ENCODE data around the gene ZNF511. TPM values are rescaled to one million over a fixed set of nuclear protein-coding genes. Genes with fewer than 3 reads are reported as not detected.

ZNF511 gene
- total and polyA plus RNA-seq, 9 of the 15 experiments (the other 6 are each of a cell fraction or from before 2014, with no cell fraction given): 0.61 to 69.3 (median 40.1) TPM

DNA sequence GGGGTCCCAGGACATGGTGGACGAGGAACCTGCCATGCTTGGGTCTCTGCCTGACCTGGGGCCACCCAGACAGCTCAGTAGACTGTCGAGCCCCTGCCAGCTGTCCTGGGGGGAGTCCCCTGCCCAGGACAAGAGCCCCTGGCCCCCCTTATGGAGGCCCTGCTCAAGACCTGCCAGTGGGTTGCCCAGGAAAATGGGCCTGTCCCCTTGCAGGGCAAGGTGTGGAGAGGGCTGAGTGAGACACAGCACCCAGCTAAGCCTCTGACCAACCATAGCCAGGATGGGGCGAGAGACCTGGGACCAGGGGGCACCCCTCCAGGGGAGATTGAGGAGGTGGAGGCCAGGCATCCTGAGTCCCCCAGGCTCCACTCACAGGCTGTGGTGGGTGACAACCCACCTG is 47.3 kb downstream of the ZNF511 start (continued):
- no peak for TF ChIP-seq COPS2 (conservative IDR thresholded peaks at IDR 0.05)
- TF ChIP-seq PYGO2 (tag; IDR thresholded peaks at IDR 0.05): no peak

DNA sequence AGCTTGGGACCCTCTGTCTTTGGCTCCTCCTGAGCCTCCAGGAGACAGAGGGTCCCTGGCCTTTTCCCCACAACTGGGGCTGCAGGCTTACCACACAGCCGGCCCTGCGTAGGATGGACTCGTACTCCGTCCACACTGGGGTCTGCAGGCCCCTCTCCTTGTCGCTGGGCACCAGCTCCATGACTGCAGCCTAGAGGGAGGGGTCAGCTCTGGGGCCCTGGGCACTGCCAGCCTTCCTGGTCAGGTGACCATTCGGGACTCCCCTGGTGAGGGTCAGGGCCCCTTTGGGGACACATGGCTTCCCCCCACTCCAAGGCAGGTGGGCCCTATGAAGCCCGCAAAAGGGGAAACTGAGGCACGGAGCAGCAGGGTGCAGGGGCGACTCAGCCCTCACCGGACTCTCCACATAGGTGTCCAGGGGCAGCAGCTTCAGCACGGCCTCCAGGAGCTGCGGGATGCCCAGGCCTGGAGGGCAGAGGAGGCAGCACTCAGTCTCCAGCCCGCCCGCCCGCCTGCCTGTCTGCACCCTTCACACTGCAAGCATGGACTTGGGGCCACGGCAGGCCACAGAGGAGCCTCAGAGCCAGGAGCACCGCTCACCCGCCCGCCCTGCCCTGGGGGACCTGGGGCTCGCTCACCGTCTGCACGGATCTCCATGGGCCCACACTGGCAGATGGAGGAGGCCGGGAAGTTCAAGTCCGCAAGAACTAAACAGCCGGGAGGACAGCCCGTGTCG is 48.0 kb downstream of the ZNF511 start:
- H3K4me2 ChIP-seq (ENCODE audit: insufficient read depth, low read length): peak overlapping the region; percentile 74
- peaks cover 15 to 65% of the 10 kb centered on the region in 2 experiments for H3K4me1 ChIP-seq (replicated peaks in 1 of 2; ENCODE audit: control insufficient read depth in 2 of 2, insufficient read depth in 2 of 2, low read length in 2 of 2)
- TF ChIP-seq CTBP1 (IDR thresholded peaks at IDR 0.05; ENCODE audit: borderline replicate concordance): no peak
- peak; percentile 76 for TF ChIP-seq ZNF263 (CRISPR knock-in tag; IDR thresholded peaks at IDR 0.05; ENCODE audit: borderline replicate concordance)
- H3K27me3 ChIP-seq (ENCODE audit: control insufficient read depth in 2 of 2, insufficient read depth in 2 of 2, low read length in 2 of 2): no peaks in the 10 kb centered on the region
- H3K27ac ChIP-seq (ENCODE audit: extremely low read depth, low read depth, low read length): peak overlapping the region; percentile 81
- H3K4me3 ChIP-seq: peak overlapping the region; percentile 66
- FAIRE-seq: no peak
- peak overlapping the region; percentile 74 to 91 for H3K9ac ChIP-seq (ENCODE audit: insufficient read depth in 1 of 2, low read depth in 2 of 2, low read length in 2 of 2)
- ChIA-PET CTCF (ENCODE audit: low intra/inter-chr PET ratio) (no interaction called here), POLR2A (no interaction called here)
- BruUV-seq (replicated peaks): TSS peak; percentile 33
- peaks cover 13% of the 10 kb centered on the region; the same call in 1 of the 3 replicates for H3K36me3 ChIP-seq (ENCODE audit: control insufficient read depth, insufficient read depth, low read length)
- in situ Hi-C loops (cut with MboI): no loop called here
- intact Hi-C loops (cut with micrococcal nuclease): loop anchor here (5.0 kb wide), 1 partner anchor 36 kb away; the partner anchor contains the start of gene MTG1
- no peaks in the 10 kb centered on the region for H3K9me3 ChIP-seq (replicated peaks; ENCODE audit: control insufficient read depth, insufficient read depth, low read depth, low read length)
- no peaks in the 10 kb centered on the region for H4K20me1 ChIP-seq (replicated peaks; ENCODE audit: control insufficient read depth, insufficient read depth, low read length)
- no peak for ATAC-seq
- DNase-seq (ENCODE audit: extremely low read depth in 1 of 4, low spot score in 3 of 4): no peak
- no peaks in the 10 kb centered on the region for H3K9me1 ChIP-seq (ENCODE audit: control insufficient read depth, insufficient read depth, low read length)
- WGBS (ENCODE audit: insufficient coverage, low coverage, missing lambda C conversion rate): 83% methylated on average over 1 of the region's 27 CpGs
- H2AFZ ChIP-seq (ENCODE audit: low read depth, low read length): no peak overlapping the region
- peaks cover 12% of the 10 kb centered on the region for H3K79me2 ChIP-seq (ENCODE audit: control insufficient read depth, insufficient read depth, low read length)

Data from K562 (cell line).